H9 (cell line): ENCODE measurements around the gene CUEDC2. TPM values are rescaled to one million over a fixed set of nuclear protein-coding genes. Genes with fewer than 3 reads are reported as not detected.

ENCODE experiments used
- DNase-seq: peaks from one replicate; pipeline ENCODE4 v3.0.0-alpha.2; 2017
- H2AFZ ChIP-seq: one replicate; pipeline ENCODE4 v1.6.1; 2013; ENCODE audit warnings: mild to moderate bottlenecking, low read length, control low read depth, moderate library complexity
- H2AK5ac ChIP-seq: 2 replicates; pipeline ENCODE4 v1.6.1; 2013; ENCODE audit warnings: low read length, control low read depth, mixed read lengths; ENCODE audit not compliant: insufficient read length
- H2BK120ac ChIP-seq: one replicate; pipeline ENCODE4 v1.6.1; 2013; ENCODE audit warnings: low read depth, mild to moderate bottlenecking, low read length, control low read depth, inconsistent platforms; ENCODE audit not compliant: poor library complexity, severe bottlenecking
- H2BK12ac ChIP-seq: 2 replicates; pipeline ENCODE4 v1.6.1; 2013; ENCODE audit warnings: low read length, control low read depth, mixed read lengths, low read depth; ENCODE audit not compliant: insufficient read length
- H2BK15ac ChIP-seq: 2 replicates; pipeline ENCODE4 v1.6.1; 2013; ENCODE audit warnings: low read depth, low read length, control low read depth
- H2BK20ac ChIP-seq: one replicate; pipeline ENCODE4 v1.6.1; 2013; ENCODE audit warnings: low read depth, mild to moderate bottlenecking, low read length, control low read depth, inconsistent platforms; ENCODE audit not compliant: poor library complexity, severe bottlenecking
- H2BK5ac ChIP-seq: 2 replicates; pipeline ENCODE4 v1.6.1; 2013; ENCODE audit warnings: low read length, control low read depth, mixed read lengths; ENCODE audit not compliant: insufficient read length
- H3K14ac ChIP-seq: 2 replicates; pipeline ENCODE4 v1.6.1; 2013; ENCODE audit warnings: low read length, control low read depth; ENCODE audit not compliant: insufficient read depth
- H3K18ac ChIP-seq: 2 replicates; pipeline ENCODE4 v1.6.1; 2013; ENCODE audit warnings: low read depth, mild to moderate bottlenecking, mixed read lengths, low read length, control low read depth; ENCODE audit not compliant: insufficient read length
- H3K23ac ChIP-seq: 2 replicates; pipeline ENCODE4 v1.6.1; 2013; ENCODE audit warnings: low read length, control low read depth, mixed read lengths, low read depth; ENCODE audit not compliant: insufficient read length
- H3K23me2 ChIP-seq: 2 replicates; pipeline ENCODE4 v1.6.1; 2013; ENCODE audit warnings: low read depth, mild to moderate bottlenecking, mixed read lengths, low read length, control low read depth; ENCODE audit not compliant: insufficient read length, poor library complexity, severe bottlenecking
- H3K27ac ChIP-seq: 2 replicates; pipeline ENCODE4 v1.5.1; 2013; ENCODE audit warnings: low read length, control low read depth, mixed read lengths, low read depth; ENCODE audit not compliant: insufficient read length
- H3K27me3 ChIP-seq: 2 replicates; pipeline ENCODE4 v1.6.1; 2013; ENCODE audit warnings: low read length, control low read depth, inconsistent platforms; ENCODE audit not compliant: insufficient read depth
- H3K4ac ChIP-seq: 2 replicates; pipeline ENCODE4 v1.6.1; 2013; ENCODE audit warnings: low read depth, mild to moderate bottlenecking, control low read depth, inconsistent platforms, low read length, moderate library complexity
- H3K4me1 ChIP-seq: 2 replicates; pipeline ENCODE4 v1.6.1; 2013; ENCODE audit warnings: low read length, control low read depth, inconsistent platforms; ENCODE audit not compliant: insufficient read depth
- H3K4me2 ChIP-seq: 2 replicates; pipeline ENCODE4 v1.6.1; 2013; ENCODE audit warnings: low read length, control low read depth, mixed read lengths; ENCODE audit not compliant: insufficient read length, insufficient read depth
- H3K56ac ChIP-seq: 2 replicates; pipeline ENCODE4 v1.6.1; 2013; ENCODE audit warnings: low read depth, mild to moderate bottlenecking, mixed read lengths, low read length, control low read depth; ENCODE audit not compliant: insufficient read length
- H3K79me1 ChIP-seq: 2 replicates; pipeline ENCODE4 v1.6.1; 2013; ENCODE audit warnings: low read depth, mild to moderate bottlenecking, moderate library complexity, low read length, control low read depth, inconsistent platforms; ENCODE audit not compliant: insufficient read depth, poor library complexity, severe bottlenecking
- H3K79me2 ChIP-seq: 2 replicates; pipeline ENCODE4 v1.6.1; 2013; ENCODE audit warnings: low read length, control low read depth, inconsistent platforms; ENCODE audit not compliant: insufficient read depth
- H3K9ac ChIP-seq: 2 replicates; pipeline ENCODE4 v1.6.1; 2013; ENCODE audit warnings: low read length, control low read depth, mixed read lengths; ENCODE audit not compliant: insufficient read length; ENCODE audit errors: extremely low read depth
- H3K9me3 ChIP-seq: one replicate; pipeline ENCODE4 v1.6.1; 2013; ENCODE audit warnings: low read depth, low read length, inconsistent platforms; ENCODE audit not compliant: control insufficient read depth
- H3T11ph ChIP-seq: one replicate; pipeline ENCODE4 v1.6.1; 2013; ENCODE audit warnings: mild to moderate bottlenecking, low read length, control low read depth, inconsistent platforms
- H4K20me1 ChIP-seq: one replicate; pipeline ENCODE4 v1.6.1; 2013; ENCODE audit not compliant: control insufficient read depth, insufficient read length, insufficient read depth
- H4K5ac ChIP-seq: 2 replicates; pipeline ENCODE4 v1.6.1; 2013; ENCODE audit warnings: low read depth, mild to moderate bottlenecking, mixed read lengths, low read length, control low read depth; ENCODE audit not compliant: insufficient read length
- H4K8ac ChIP-seq: replicated peaks from 2 replicates; pipeline ENCODE4 v1.6.1; 2013; ENCODE audit warnings: low read length, control low read depth, mixed read lengths, low read depth; ENCODE audit not compliant: insufficient read length
- H4K91ac ChIP-seq: 2 replicates; pipeline ENCODE4 v1.6.1; 2013; ENCODE audit warnings: low read depth, mild to moderate bottlenecking, moderate library complexity, mixed read lengths, low read length, control low read depth; ENCODE audit not compliant: insufficient read length
- H3K27ac Mint-ChIP-seq, 3 experiments: 2 replicates in 2 of 3; 3 replicates in 1 of 3; pipeline ENCODE4 v1.8.0; 2020 to 2021; ENCODE audit warnings: mixed read lengths in 3 of 3, mild to moderate bottlenecking in 1 of 3, moderate library complexity in 1 of 3
- H3K27me3 Mint-ChIP-seq: 2 replicates; pipeline ENCODE4 v1.8.0; 2021; ENCODE audit warnings: low read depth, mild to moderate bottlenecking, moderate library complexity, mixed read lengths
- H3K36me3 Mint-ChIP-seq, 3 experiments: 2 replicates in 2 of 3; 3 replicates in 1 of 3; pipeline ENCODE4 v1.8.0; 2020 to 2021; ENCODE audit warnings: low read depth in 3 of 3, mixed read lengths in 3 of 3; ENCODE audit not compliant: insufficient read depth in 1 of 3
- H3K4me1 Mint-ChIP-seq, 2 experiments: 2 replicates each; pipeline ENCODE4 v1.8.0; 2020; ENCODE audit warnings: mixed read lengths in 2 of 2
- H3K4me3 Mint-ChIP-seq, 2 experiments: 2 replicates in 1 of 2; 3 replicates in 1 of 2; pipeline ENCODE4 v1.8.0; 2020 to 2021; ENCODE audit warnings: mild to moderate bottlenecking in 2 of 2, mixed read lengths in 2 of 2, moderate library complexity in 1 of 2
- H3K9me3 Mint-ChIP-seq, 2 experiments: 2 replicates in 1 of 2; 3 replicates in 1 of 2; pipeline ENCODE4 v1.8.0; 2020; ENCODE audit warnings: mild to moderate bottlenecking in 2 of 2, mixed read lengths in 2 of 2, moderate library complexity in 1 of 2
- WGBS: extraction: QIAGEN DNeasy Blood & Tissue Kit; methylation state at CpG from one replicate; pipeline ENCODE4 v1.1.7; 2013; ENCODE audit warnings: missing lambda C conversion rate, low lambda C conversion rate, mixed read lengths; ENCODE audit not compliant: insufficient read length; ENCODE audit errors: extremely low coverage; 5-methylcytosine and 5-hydroxymethylcytosine counted together
- total RNA-seq: library from RNA; stranded (reverse); gene quantifications from 2 replicates; pipeline ENCODE4 v1.2.1, GENCODE V29; 2021
- TF ChIP-seq, protein P1 (sequence below): fragments of 200-600 bp; sonication (generic); conservative IDR thresholded peaks from 3 replicates; pipeline ENCODE4 v1.8.0; 2021; ENCODE audit warnings: antibody characterized with exemption, mild to moderate bottlenecking

Gene CUEDC2
- total RNA-seq, 1 experiment from 2014 or later, result 41.2 TPM

GRCh38 chr10:102425444-102425843, 6.9 kb downstream of the CUEDC2 start:
- no peak overlapping the region for H2BK12ac ChIP-seq
- Mint-ChIP-seq H3K36me3 (peaks cover 6 to 17% (median 16%) of the 10 kb centered on the region in 3 experiments; a peak in 5 of 7 replicates), H3K4me3 (no peak overlapping the region), H3K27ac (no peak overlapping the region), H3K9me3 (no peaks in the 10 kb centered on the region), H3K4me1 (peaks cover 4 to 13% of the 10 kb centered on the region in 2 experiments; a peak in 2 of 4 replicates), H3K27me3 (peaks cover 12% of the 10 kb centered on the region)
- H3K79me2 ChIP-seq, result no peaks in the 10 kb centered on the region
- H3K23ac ChIP-seq, result no peak overlapping the region
- no peak overlapping the region for H4K91ac ChIP-seq
- no peaks in the 10 kb centered on the region for H3K27me3 ChIP-seq
- H2BK120ac ChIP-seq, result no peak overlapping the region
- no peaks in the 10 kb centered on the region; the same call in 1 of the 2 replicates for H3K4me1 ChIP-seq
- no peak overlapping the region for H2BK5ac ChIP-seq
- WGBS, result no CpG with 5 or more reads among the region's 1 CpG
- H2BK20ac ChIP-seq, result no peak overlapping the region
- H4K20me1 ChIP-seq, result no peaks in the 10 kb centered on the region
- H3K9ac ChIP-seq, result no peak overlapping the region
- no peak overlapping the region for H2AK5ac ChIP-seq
- no peak overlapping the region for H3K4me2 ChIP-seq
- no peak overlapping the region for H4K8ac ChIP-seq
- no peaks in the 10 kb centered on the region for H3K79me1 ChIP-seq
- no peak overlapping the region for H3K14ac ChIP-seq
- H3K9me3 ChIP-seq, result no peaks in the 10 kb centered on the region
- no peak overlapping the region for H4K5ac ChIP-seq
- no peak overlapping the region for H3K18ac ChIP-seq
- no peak overlapping the region for H3K56ac ChIP-seq
- no peak overlapping the region for H3K27ac ChIP-seq
- peaks cover 13% of the 10 kb centered on the region for H3K23me2 ChIP-seq
- H3T11ph ChIP-seq, result no peak overlapping the region
- H3K4ac ChIP-seq, result no peak overlapping the region
- H2BK15ac ChIP-seq, result no peak overlapping the region
- TF ChIP-seq, protein P1, sequence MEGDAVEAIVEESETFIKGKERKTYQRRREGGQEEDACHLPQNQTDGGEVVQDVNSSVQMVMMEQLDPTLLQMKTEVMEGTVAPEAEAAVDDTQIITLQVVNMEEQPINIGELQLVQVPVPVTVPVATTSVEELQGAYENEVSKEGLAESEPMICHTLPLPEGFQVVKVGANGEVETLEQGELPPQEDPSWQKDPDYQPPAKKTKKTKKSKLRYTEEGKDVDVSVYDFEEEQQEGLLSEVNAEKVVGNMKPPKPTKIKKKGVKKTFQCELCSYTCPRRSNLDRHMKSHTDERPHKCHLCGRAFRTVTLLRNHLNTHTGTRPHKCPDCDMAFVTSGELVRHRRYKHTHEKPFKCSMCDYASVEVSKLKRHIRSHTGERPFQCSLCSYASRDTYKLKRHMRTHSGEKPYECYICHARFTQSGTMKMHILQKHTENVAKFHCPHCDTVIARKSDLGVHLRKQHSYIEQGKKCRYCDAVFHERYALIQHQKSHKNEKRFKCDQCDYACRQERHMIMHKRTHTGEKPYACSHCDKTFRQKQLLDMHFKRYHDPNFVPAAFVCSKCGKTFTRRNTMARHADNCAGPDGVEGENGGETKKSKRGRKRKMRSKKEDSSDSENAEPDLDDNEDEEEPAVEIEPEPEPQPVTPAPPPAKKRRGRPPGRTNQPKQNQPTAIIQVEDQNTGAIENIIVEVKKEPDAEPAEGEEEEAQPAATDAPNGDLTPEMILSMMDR, result no peak
- no peak for DNase-seq
- H2AFZ ChIP-seq, result no peak overlapping the region
